Lung (tissue), 12 donors: ENCODE measurements around the gene DIRAS2. TPM values are rescaled to one million over a fixed set of nuclear protein-coding genes. Genes with fewer than 3 reads are reported as not detected.
A peak's percentile ranks its signal among the peaks of the same experiment; 100 is the strongest.

Experiments
- ATAC-seq: fragments of 200-7000 bp; cut with Tn5 transposase; one replicate; pipeline ENCODE4 v1.9.1; 2020; ENCODE audit warnings: moderate number of reproducible peaks; ENCODE audit not compliant: insufficient read depth, low FRiP score
- DNase-seq, 3 donors: peaks; one replicate each; pipeline ENCODE4 v3.0.0-alpha.2; 2013 to 2017
- H3K27ac ChIP-seq, 2 donors: one replicate each; pipeline ENCODE4 v1.5.1; 2013; ENCODE audit warnings: mild to moderate bottlenecking in 2 of 2, moderate library complexity in 2 of 2, control low read depth in 1 of 2, inconsistent platforms in 1 of 2, low read depth in 1 of 2, low read length in 1 of 2
- H3K27me3 ChIP-seq, 3 donors: one replicate each; pipeline ENCODE4 v1.5.1; 2013; ENCODE audit warnings: low read length in 2 of 3; ENCODE audit not compliant: control insufficient read depth in 3 of 3, insufficient read depth in 3 of 3
- H3K36me3 ChIP-seq, 4 donors: one replicate each; pipeline ENCODE4 v1.5.1; 2013; ENCODE audit warnings: low read length in 4 of 4, mild to moderate bottlenecking in 1 of 4, moderate library complexity in 1 of 4; ENCODE audit not compliant: control insufficient read depth in 4 of 4, insufficient read depth in 4 of 4
- H3K4me1 ChIP-seq, 5 donors: one replicate each; pipeline ENCODE4 v1.5.1; 2013; ENCODE audit warnings: low read length in 5 of 5, mild to moderate bottlenecking in 2 of 5, moderate library complexity in 1 of 5; ENCODE audit not compliant: control insufficient read depth in 5 of 5, insufficient read depth in 5 of 5
- H3K4me3 ChIP-seq: one replicate; pipeline ENCODE4 v1.5.1; 2013; ENCODE audit warnings: mild to moderate bottlenecking, control low read depth, moderate library complexity
- H3K9ac ChIP-seq, 2 donors: one replicate each; pipeline ENCODE4 v1.5.1; 2013; ENCODE audit warnings: low read length in 2 of 2, control low read depth in 1 of 2; ENCODE audit not compliant: insufficient read depth in 1 of 2
- H3K9me3 ChIP-seq, 4 donors: one replicate each; pipeline ENCODE4 v1.5.1; 2013; ENCODE audit warnings: low read length in 3 of 4, mild to moderate bottlenecking in 1 of 4, moderate library complexity in 1 of 4; ENCODE audit not compliant: control insufficient read depth in 4 of 4, insufficient read depth in 3 of 4
- CTCF ChIP-seq: IDR thresholded peaks from 2 replicates; pipeline ENCODE4 v1.5.1; 2012; ENCODE audit warnings: mild to moderate bottlenecking; ENCODE audit errors: control extremely low read depth, extremely low read depth
- WGBS, 2 donors: extraction: QIAGEN DNeasy Blood & Tissue Kit; methylation state at CpG; one replicate each; pipeline ENCODE4 v1.1.7; 2013; 5-methylcytosine and 5-hydroxymethylcytosine counted together
- polyA plus RNA-seq, 2 donors: library from polyadenylated mRNA; stranded (reverse); fragments of 200-250 nt; gene quantifications; one replicate each; pipeline ENCODE4 v1.2.1, GENCODE V29; 2013
- total RNA-seq, 2 donors: library from RNA; depleted of rRNA in 1 of 2; stranded (reverse); fragments of >200 nt in 1 of 2; gene quantifications; one replicate each; pipeline ENCODE4 v1.2.1, GENCODE V29; 2014 to 2021
- donor health status: control.
- donor health status: control.
- donor health status: Bipolar disorder and iron deficiency.
- donor health status: healthy.
- donor health status: DM: yes; HTN: yes; CAD: no.

DIRAS2 gene
- total and polyA plus RNA-seq, 4 donors = 0.02 to 0.61 (median 0.20) TPM

DNA sequence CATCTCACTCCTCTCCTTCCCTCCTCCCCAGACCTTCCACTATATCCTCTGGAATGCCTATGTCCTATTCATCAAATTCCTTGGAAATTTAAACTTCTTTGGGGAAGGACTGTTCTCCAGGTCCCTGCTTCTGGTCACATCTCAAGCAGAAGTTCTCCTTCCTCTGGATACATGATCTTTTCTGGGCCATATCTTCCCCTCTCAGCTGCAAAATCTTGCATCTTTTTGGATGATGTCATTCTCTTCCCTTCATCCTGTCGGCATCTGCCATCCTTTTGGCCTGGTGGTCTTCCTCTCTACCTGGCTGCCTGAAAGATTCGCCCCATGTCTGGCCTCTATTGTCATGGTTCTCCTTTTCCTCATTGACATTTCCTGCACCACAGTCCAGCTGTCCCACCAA, 5.2 kb upstream of the DIRAS2 start:
- H3K9ac ChIP-seq = no peak overlapping the region
- H3K36me3 ChIP-seq = no peaks in the 10 kb centered on the region
- H3K9me3 ChIP-seq = no peaks in the 10 kb centered on the region
- no peak for TF ChIP-seq CTCF
- ATAC-seq (no peak), DNase-seq (no peak)
- 83 to 86% methylated on average over 2 of the region's 2 CpGs for WGBS, 2 donors
- peaks cover 0 to 26% (median 25%) of the 10 kb centered on the region in 3 donors for H3K27me3 ChIP-seq
- H3K27ac ChIP-seq = no peak overlapping the region
- no peak overlapping the region for H3K4me3 ChIP-seq
- peaks cover 0 to 4% (median 0%) of the 10 kb centered on the region in 5 donors for H3K4me1 ChIP-seq

GRCh38 chr9:90645721-90646120, 3.1 kb upstream of the DIRAS2 start:
- no peaks in the 10 kb centered on the region for H3K9me3 ChIP-seq
- no peak for TF ChIP-seq CTCF
- H3K4me1 ChIP-seq = peaks cover 0 to 11% (median 0%) of the 10 kb centered on the region in 5 donors
- 81 to 100% methylated on average over 1 of the region's 1 CpG for WGBS, 2 donors
- peaks cover 0 to 45% (median 44%) of the 10 kb centered on the region in 3 donors for H3K27me3 ChIP-seq
- ATAC-seq = no peak
- no peak for DNase-seq
- no peak overlapping the region for H3K4me3 ChIP-seq
- H3K36me3 ChIP-seq = no peaks in the 10 kb centered on the region
- H3K27ac ChIP-seq = no peak overlapping the region
- no peak overlapping the region for H3K9ac ChIP-seq

DNA sequence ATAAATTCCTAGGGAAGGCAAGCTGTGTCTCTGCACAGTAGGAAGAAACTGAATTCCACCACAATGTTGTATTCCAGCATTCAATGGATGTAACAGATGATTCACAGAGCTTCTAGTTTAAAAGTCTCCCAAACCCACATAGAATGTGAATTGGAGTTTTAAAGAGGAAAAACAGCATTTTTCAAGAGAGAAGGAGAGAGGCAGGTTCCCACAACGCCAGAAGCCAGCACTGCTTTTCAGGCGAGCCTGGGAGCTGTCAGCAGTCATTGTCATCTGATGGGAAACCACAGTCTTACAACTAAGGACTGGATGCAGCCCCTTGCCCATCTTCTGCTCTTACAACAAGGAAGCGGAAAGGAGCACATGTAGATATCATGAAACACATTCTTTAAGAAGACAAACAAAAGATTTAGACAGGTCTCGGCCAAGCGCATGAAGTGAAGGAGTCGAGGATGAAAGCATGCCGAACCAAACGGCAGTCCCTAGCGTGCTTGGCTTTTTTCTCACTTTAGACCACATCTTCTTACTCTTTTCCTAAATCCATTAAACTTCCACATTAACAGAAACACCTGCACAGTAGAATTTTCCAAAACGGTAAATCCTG, 638 bp downstream of the DIRAS2 start:
- ATAC-seq = no peak

More for the DNA sequence above, 638 bp downstream of the DIRAS2 start:
- no peak for TF ChIP-seq CTCF
- Histone ChIP-seq H3K36me3 (no peaks in the 10 kb centered on the region), H3K27ac (no peak overlapping the region), H3K4me3 (no peak overlapping the region), H3K9me3 (no peaks in the 10 kb centered on the region), H3K4me1 (peaks cover 0 to 11% (median 0%) of the 10 kb centered on the region in 5 donors), H3K9ac (no peak overlapping the region), H3K27me3 (peaks cover 0 to 57% (median 57%) of the 10 kb centered on the region in 3 donors)
- DNase-seq = peak; percentile 4 to 12 (median 6)
- WGBS, 2 donors = 18% methylated on average over 10 of the region's 10 CpGs
